A549 (cell line): ENCODE results near the gene ATP5F1E. TPM values are rescaled to one million over a fixed set of nuclear protein-coding genes. Genes with fewer than 3 reads are reported as not detected.

Experiments
- ATAC-seq, 2 experiments: fragments of 200-7000 bp in 1 of 2; fragments of >200 bp in 1 of 2; cut with Nextera tagmentation in 1 of 2; cut with Tn5 transposase in 1 of 2; 3 replicates each; pipeline versions ENCODE4 v1.8.0 to v1.9.1; 2018 to 2020; ENCODE audit warnings: mild to moderate bottlenecking in 1 of 2, moderate library complexity in 1 of 2
- CTCF ChIA-PET: fragments of 300-600 bp; sonication (Branson Sonifier 250); formaldehyde crosslinking; extraction: SDS; loops from one replicate; lab custom pipeline; 2021; ENCODE audit warnings: antibody characterized with exemption, inconsistent platforms; lab: Yijun Ruan, JAX
- POLR2A ChIA-PET: fragments of 350-600 bp; formaldehyde crosslinking; extraction: SDS; loops from one replicate; lab custom pipeline; 2021; ENCODE audit warnings: antibody characterized with exemption, inconsistent platforms; lab: Yijun Ruan, JAX
- DNase-seq, 2 experiments: peaks; one replicate each; pipeline versions ENCODE4 v3.0.0 to v3.0.0-alpha.2; 2011 to 2016; ENCODE audit warnings: low read depth in 1 of 2, low spot score in 1 of 2
- FAIRE-seq: peaks from 2 replicates; lab custom pipeline; 2011; peaks lifted over from hg19 to GRCh38; lab: Jason Lieb, UNC
- H3K27ac ChIP-seq, 2 experiments: fragments of >200 bp; sonication (Bioruptor Twin); formaldehyde crosslinking; 3 replicates each; pipeline ENCODE4 v1.5.1; 2016 to 2017
- H3K4me1 ChIP-seq: fragments of >200 bp; sonication (Bioruptor Twin); formaldehyde crosslinking; 3 replicates; pipeline ENCODE4 v1.6.1; 2016
- H3K4me2 ChIP-seq: fragments of >200 bp; sonication (Bioruptor Twin); formaldehyde crosslinking; 3 replicates; pipeline ENCODE4 v1.6.1; 2016
- H3K4me3 ChIP-seq: fragments of >200 bp; sonication (Bioruptor Twin); formaldehyde crosslinking; 3 replicates; pipeline ENCODE4 v1.5.1; 2016
- H3K9me3 ChIP-seq: fragments of >200 bp; sonication (Bioruptor Twin); formaldehyde crosslinking; 3 replicates; pipeline ENCODE4 v1.6.1; 2016
- ATOH8 ChIP-seq: fragments of 250-450 bp; sonication (Bioruptor Pico); IDR thresholded peaks from 2 replicates; pipeline ENCODE4 v1.5.0; 2020; ENCODE audit warnings: low read depth, mild to moderate bottlenecking, moderate library complexity
- BCL3 ChIP-seq: fragments of >200 bp; sonication (Bioruptor Twin); formaldehyde crosslinking; IDR thresholded peaks from 3 replicates; pipeline ENCODE4 v1.6.1; 2016
- BHLHE40 ChIP-seq: IDR thresholded peaks from 2 replicates; pipeline ENCODE4 v1.6.1; 2012; ENCODE audit warnings: low read depth, low read length, inconsistent platforms
- CBX2 ChIP-seq: fragments of 200-600 bp; sonication (generic); IDR thresholded peaks from 2 replicates; pipeline ENCODE4 v1.6.1; 2016; ENCODE audit warnings: low read depth, mild to moderate bottlenecking, borderline replicate concordance
- CHD4 ChIP-seq: fragments of 200-600 bp; sonication (generic); IDR thresholded peaks from 2 replicates; pipeline ENCODE4 v1.6.1; 2016; ENCODE audit warnings: antibody characterized with exemption, mild to moderate bottlenecking, borderline replicate concordance
- EHF ChIP-seq: fragments of 250-450 bp; sonication (Bioruptor Pico); IDR thresholded peaks from 2 replicates; pipeline ENCODE4 v1.5.0; 2020; ENCODE audit warnings: mild to moderate bottlenecking
- FOSB ChIP-seq: fragments of 250-450 bp; sonication (Bioruptor Pico); IDR thresholded peaks from 2 replicates; pipeline ENCODE4 v1.5.0; 2020; ENCODE audit warnings: mild to moderate bottlenecking, moderate library complexity
- FOXS1 ChIP-seq: fragments of 250-450 bp; sonication (Bioruptor Pico); IDR thresholded peaks from 2 replicates; pipeline ENCODE4 v1.5.0; 2020; ENCODE audit warnings: mild to moderate bottlenecking, moderate library complexity
- HMGXB4 ChIP-seq: fragments of 250-450 bp; sonication (Bioruptor Pico); IDR thresholded peaks from 2 replicates; pipeline ENCODE4 v1.5.0; 2021; ENCODE audit warnings: mild to moderate bottlenecking, moderate library complexity, borderline replicate concordance
- NFE2L2 ChIP-seq: fragments of 150-350 bp; conservative IDR thresholded peaks from 2 replicates; pipeline ENCODE4 v1.6.1; 2014; ENCODE audit warnings: low read length
- NPAS2 ChIP-seq: fragments of 250-450 bp; sonication (Bioruptor Pico); IDR thresholded peaks from 2 replicates; pipeline ENCODE4 v1.8.0; 2022; ENCODE audit warnings: mild to moderate bottlenecking, moderate library complexity, borderline replicate concordance
- PHF8 ChIP-seq: fragments of 200-600 bp; sonication (generic); IDR thresholded peaks from 2 replicates; pipeline ENCODE4 v1.6.1; 2016; ENCODE audit warnings: low read depth, mild to moderate bottlenecking, antibody characterized with exemption, moderate library complexity, borderline replicate concordance
- REST ChIP-seq: fragments of 200-600 bp; sonication (generic); IDR thresholded peaks from 2 replicates; pipeline ENCODE4 v1.6.1; 2016; ENCODE audit warnings: antibody characterized with exemption, mild to moderate bottlenecking, moderate library complexity
- SREBF2 ChIP-seq: fragments of 450-650 bp; IDR thresholded peaks from 2 replicates; pipeline ENCODE4 v1.6.1; 2014; ENCODE audit warnings: mild to moderate bottlenecking, moderate library complexity
- ZFP36 ChIP-seq: fragments of 450-650 bp; IDR thresholded peaks from 2 replicates; pipeline ENCODE4 v1.6.1; 2014; ENCODE audit warnings: borderline replicate concordance; ENCODE audit not compliant: partially characterized antibody
- WGBS: methylation state at CpG from one replicate; pipeline ENCODE4 v1.1.6; 2017; ENCODE audit errors: missing lambda C conversion rate; 5-methylcytosine and 5-hydroxymethylcytosine counted together
- polyA plus RNA-seq, 4 experiments: library from polyadenylated mRNA; depleted of rRNA in 3 of 4; stranded (reverse); fragments of >200 nt; fragmentation: RNase III in 1 of 4; extraction: RNeasy Plus Mini Kit Qiagen cat#74134 plus additional on column Dnase treatment in 1 of 4; gene quantifications; 2 replicates in 3 of 4; 3 replicates in 1 of 4; pipeline ENCODE4 v1.2.3, GENCODE V29; 2011 to 2017

The ATP5F1E gene
- polyA plus RNA-seq, 2 of the 4 experiments (the other 2 are of a cell fraction) = 84.9 to 108 TPM

GRCh38 chr20:59010995-59011873, 20.9 kb downstream of the ATP5F1E start:
- Histone ChIP-seq H3K27ac (no peak overlapping the region), H3K9me3 (no peaks in the 10 kb centered on the region), H3K4me2 (no peak overlapping the region), H3K4me1 (peaks cover 7% of the 10 kb centered on the region; the same call in 2 of the 3 replicates), H3K4me3 (no peak overlapping the region)
- ChIA-PET CTCF (interaction anchor here (0.6 to 1.1 kb wide), 2 partner anchors 141 to 652 kb away, joined by 3 to 4 read pairs; no protein-coding TSS in a partner anchor), POLR2A (no interaction called here)
- no peak for ATAC-seq
- WGBS = 91% methylated on average over 16 of the region's 17 CpGs
- DNase-seq = no peak
- no peak for FAIRE-seq
- TF ChIP-seq FOSB (CRISPR knock-in tag) (no peak), BHLHE40 (no peak), CHD4 (no peak), NFE2L2 (no peak), HMGXB4 (CRISPR knock-in tag) (no peak), EHF (CRISPR knock-in tag) (no peak), CBX2 (no peak), BCL3 (no peak), FOXS1 (CRISPR knock-in tag) (no peak)

- no peak overlapping the region for H3K27ac ChIP-seq
- TF ChIP-seq FOXS1 (CRISPR knock-in tag) = no peak
- TF ChIP-seq NPAS2 (CRISPR knock-in tag) = no peak
- no peak for TF ChIP-seq PHF8
- TF ChIP-seq ATOH8 = no peak
- no peak for TF ChIP-seq ZFP36
- no peak for TF ChIP-seq BHLHE40
- TF ChIP-seq SREBF2 = no peak
- no peak for TF ChIP-seq REST
- H3K9me3 ChIP-seq = no peaks in the 10 kb centered on the region
- no peak for FAIRE-seq
- POLR2A ChIA-PET = no interaction called here
- DNase-seq = no peak
- H3K4me3 ChIP-seq = no peak overlapping the region
- H3K4me1 ChIP-seq = peaks cover 15% of the 10 kb centered on the region
- no peak overlapping the region for H3K4me2 ChIP-seq
- WGBS = 88% methylated on average over 8 of the region's 8 CpGs
- no peak for ATAC-seq
- CTCF ChIA-PET = interaction anchor here (1.0 to 2.4 kb wide), 3 partner anchors 17 to 140 kb away, joined by 3 to 7 read pairs (median 3); no protein-coding TSS in a partner anchor
These were observed 21.7 kb downstream of the ATP5F1E start for GRCh38 chr20:59010321-59010994.
